Sigmoid colon (tissue), 7 donors: ENCODE results near the gene TPO. TPM values are rescaled to one million over a fixed set of nuclear protein-coding genes. Genes with fewer than 3 reads are reported as not detected.
"Not testable (repeated sequence)": the region's sequence is repeated elsewhere in the genome, so short reads cannot be mapped to it uniquely, and the experiment has no call there.

ENCODE experiments used
- DNase-seq: peaks from one replicate; pipeline ENCODE4 v3.0.0-alpha.2; 2019
- H3K27ac ChIP-seq, 4 donors: fragments of 200-600 bp; sonication (generic); one replicate each; pipeline ENCODE4 v1.5.1; 2016 to 2019; ENCODE audit warnings: mild to moderate bottlenecking in 1 of 4
- H3K27me3 ChIP-seq, 3 donors: fragments of 200-600 bp; sonication (generic); one replicate each; pipeline ENCODE4 v1.5.1; 2019; ENCODE audit warnings: mild to moderate bottlenecking in 1 of 3
- H3K36me3 ChIP-seq, 4 donors: fragments of 200-600 bp; sonication (generic); one replicate each; pipeline ENCODE4 v1.5.1; 2016 to 2019
- H3K4me1 ChIP-seq, 4 donors: fragments of 200-600 bp; sonication (generic); one replicate each; pipeline ENCODE4 v1.5.1; 2017 to 2019
- H3K4me3 ChIP-seq, 4 donors: fragments of 200-600 bp; sonication (generic); one replicate each; pipeline ENCODE4 v1.5.1; 2017 to 2019; ENCODE audit warnings: mild to moderate bottlenecking in 2 of 4, moderate library complexity in 1 of 4
- H3K9me3 ChIP-seq, 4 donors: fragments of 200-600 bp in 3 of 4; sonication (generic) in 3 of 4; one replicate each; pipeline versions ENCODE4 v1.5.1 to v1.6.1; 2013 to 2019
- CTCF ChIP-seq, 4 experiments: fragments of 450-650 bp in 3 of 4; fragments of 200-600 bp in 1 of 4; IDR thresholded peaks; one replicate each; pipeline ENCODE4 v1.5.1; 2016 to 2019; ENCODE audit warnings: antibody characterized with exemption in 4 of 4, mild to moderate bottlenecking in 3 of 4, moderate library complexity in 2 of 4
- EP300 ChIP-seq, 4 donors: sonication (generic); formaldehyde crosslinking; IDR thresholded peaks; one replicate each; pipeline ENCODE4 v1.6.1; 2017; ENCODE audit warnings: antibody characterized with exemption in 4 of 4
- POLR2A ChIP-seq, 2 donors: fragments of 450-650 bp; IDR thresholded peaks; one replicate each; pipeline ENCODE4 v1.6.1; 2016; ENCODE audit warnings: antibody characterized with exemption in 2 of 2, mild to moderate bottlenecking in 2 of 2, moderate library complexity in 2 of 2
- POLR2AphosphoS5 ChIP-seq, 4 donors: sonication (generic); formaldehyde crosslinking; IDR thresholded peaks; one replicate each; pipeline ENCODE4 v1.6.1; 2017; ENCODE audit warnings: antibody characterized with exemption in 4 of 4
- WGBS, 2 donors: extraction: QIAGEN DNeasy Blood & Tissue Kit; methylation state at CpG; one replicate each; pipeline ENCODE4 v1.1.7; 2013; 5-methylcytosine and 5-hydroxymethylcytosine counted together
- intact Hi-C: fragments of 100-400 bp; cut with DNase I; formaldehyde crosslinking; loops from one replicate; pipeline ENCODE4 v1.15.1; 2023
- polyA plus RNA-seq, 3 donors: library from polyadenylated mRNA; stranded (reverse); fragments of 200-250 nt; gene quantifications; one replicate each; pipeline ENCODE4 v1.2.3, GENCODE V29; 2013
- total RNA-seq, 4 donors: library from RNA; depleted of rRNA; stranded (reverse); fragments of >200 nt; gene quantifications; one replicate each; pipeline ENCODE4 v1.1.0, GENCODE V29; 2016
- donor health status: healthy with polysubstance abuse.
- donor health status: Bipolar disorder and iron deficiency.
- donor health status: healthy.

The TPO gene
- total and polyA plus RNA-seq, 7 donors: 0.60 to 18.8 (median 3.5) TPM

- Histone ChIP-seq H3K4me1 (no peaks in the 10 kb centered on the region), H3K27ac (no peak overlapping the region), H3K9me3 (no peaks in the 10 kb centered on the region), H3K4me3 (no peak overlapping the region), H3K27me3 (peaks cover 0 to 3% (median 0%) of the 10 kb centered on the region in 3 donors), H3K36me3 (no peaks in the 10 kb centered on the region)
- no peak for DNase-seq
- WGBS, 2 donors: 76 to 82% methylated on average over 10 of the region's 10 CpGs
- intact Hi-C loops: no loop called here
- TF ChIP-seq CTCF (IDR thresholded peaks at IDR 0.05) (no peak), POLR2AphosphoS5 (IDR thresholded peaks at IDR 0.05) (no peak), EP300 (IDR thresholded peaks at IDR 0.05) (no peak), POLR2A (IDR thresholded peaks at IDR 0.05) (no peak)
These were observed 159.4 kb downstream of the TPO start for GRCh38 chr2:1572638-1573037.

- no peak for DNase-seq
- H3K4me1 ChIP-seq: no peaks in the 10 kb centered on the region
- H3K27me3 ChIP-seq: no peaks in the 10 kb centered on the region
- intact Hi-C loops: no loop called here
- 86 to 87% methylated on average over 5 of the region's 5 CpGs for WGBS, 2 donors
- TF ChIP-seq POLR2AphosphoS5 (IDR thresholded peaks at IDR 0.05) (no peak), CTCF (IDR thresholded peaks at IDR 0.05) (no peak), POLR2A (IDR thresholded peaks at IDR 0.05) (no peak), EP300 (IDR thresholded peaks at IDR 0.05) (no peak)
- no peak overlapping the region for H3K4me3 ChIP-seq
- no peak overlapping the region for H3K27ac ChIP-seq
- no peaks in the 10 kb centered on the region for H3K36me3 ChIP-seq
- H3K9me3 ChIP-seq: no peaks in the 10 kb centered on the region
These were observed 164.6 kb downstream of the TPO start for GRCh38 chr2:1577846-1578245.

GRCh38 chr2:1581257-1581964 is 168.1 kb downstream of the TPO start:
- H3K4me1 ChIP-seq, H3K36me3 ChIP-seq, H3K4me3 ChIP-seq, H3K9me3 ChIP-seq, intact Hi-C loops, H3K27me3 ChIP-seq, H3K27ac ChIP-seq, DNase-seq: not testable (repeated sequence)
- WGBS, 2 donors: 88 to 90% methylated on average over 19 of the region's 19 CpGs

GRCh38 chr2:1581965-1582625 is 168.8 kb downstream of the TPO start:
- Histone ChIP-seq H3K36me3 (no peaks in the 10 kb centered on the region), H3K27me3 (no peaks in the 10 kb centered on the region), H3K4me1 (no peaks in the 10 kb centered on the region), H3K9me3 (no peaks in the 10 kb centered on the region), H3K4me3 (no peak overlapping the region), H3K27ac (no peak overlapping the region)
- TF ChIP-seq CTCF (IDR thresholded peaks at IDR 0.05): no peak
- no peak for TF ChIP-seq POLR2AphosphoS5 (IDR thresholded peaks at IDR 0.05)
- TF ChIP-seq POLR2A (IDR thresholded peaks at IDR 0.05): no peak
- no peak for TF ChIP-seq EP300 (IDR thresholded peaks at IDR 0.05)
- intact Hi-C loops: no loop called here
- DNase-seq: no peak
- WGBS, 2 donors: 85 to 88% methylated on average over 10 of the region's 10 CpGs

- H3K27me3 ChIP-seq: no peaks in the 10 kb centered on the region
- H3K4me1 ChIP-seq: no peaks in the 10 kb centered on the region
- H3K9me3 ChIP-seq: no peaks in the 10 kb centered on the region
- TF ChIP-seq CTCF (IDR thresholded peaks at IDR 0.05) (no peak), POLR2AphosphoS5 (IDR thresholded peaks at IDR 0.05) (no peak), POLR2A (IDR thresholded peaks at IDR 0.05) (no peak)
- intact Hi-C loops: no loop called here
- peak; percentile 51 for DNase-seq
- H3K36me3 ChIP-seq: no peaks in the 10 kb centered on the region
- no peak overlapping the region for H3K27ac ChIP-seq
- WGBS, 2 donors: 90 to 93% methylated on average over 22 of the region's 22 CpGs
- no peak overlapping the region for H3K4me3 ChIP-seq
These were observed 169.7 kb downstream of the TPO start for GRCh38 chr2:1582891-1583341.
